Endothelial cell of umbilical vein (primary cell): Measurements from ENCODE around the gene METTL13. TPM values are rescaled to one million over a fixed set of nuclear protein-coding genes. Genes with fewer than 3 reads are reported as not detected.

ENCODE experiments used
- BruUV-seq: library from RNA; stranded (reverse); fragments of 400-500 nt; replicated peaks from 2 replicates; lab custom pipeline; 2021; lab: Mats Ljungman, UMichigan
- CTCF ChIA-PET: fragments of 300-600, 350-600 bp; sonication (Branson Sonifier 250); formaldehyde crosslinking; loops from one replicate; lab custom pipeline; 2021; ENCODE audit warnings: antibody characterized with exemption, inconsistent platforms; lab: Charles Lee
- POLR2A ChIA-PET: fragments of 300-600, 350-600 bp; sonication (Branson Sonifier 250); formaldehyde crosslinking; loops from one replicate; lab custom pipeline; 2021; ENCODE audit warnings: antibody characterized with exemption, inconsistent platforms; lab: Charles Lee
- DNase-seq: peaks from one replicate; pipeline ENCODE4 v3.0.0-alpha.2; 2011; ENCODE audit warnings: low read depth, low spot score
- FAIRE-seq: peaks from 2 replicates; lab custom pipeline; 2011; peaks lifted over from hg19 to GRCh38; lab: Jason Lieb, UNC
- H2AFZ ChIP-seq: 2 replicates; pipeline ENCODE4 v1.6.0; 2012; ENCODE audit warnings: low read depth, low read length, control low read depth, inconsistent platforms
- H3K27ac ChIP-seq: 2 replicates; pipeline ENCODE4 v1.5.1; 2011; ENCODE audit warnings: low read depth, mild to moderate bottlenecking, control low read depth, low read length, moderate library complexity; ENCODE audit not compliant: insufficient read depth
- H3K27me3 ChIP-seq, 2 experiments: 2 replicates each; pipeline versions ENCODE4 v1.6.0 to v1.6.1; 2011; ENCODE audit warnings: low read length in 2 of 2, mixed read lengths in 1 of 2; ENCODE audit not compliant: control insufficient read depth in 2 of 2, insufficient read depth in 2 of 2
- H3K36me3 ChIP-seq, 2 experiments: 2 replicates in 1 of 2; 3 replicates in 1 of 2; pipeline ENCODE4 v1.5.1; 2011; ENCODE audit warnings: low read length in 2 of 2, mild to moderate bottlenecking in 1 of 2, moderate library complexity in 1 of 2; ENCODE audit not compliant: control insufficient read depth in 2 of 2, insufficient read depth in 2 of 2; ENCODE audit errors: extremely low read depth in 1 of 2
- H3K4me1 ChIP-seq: 3 replicates; pipeline ENCODE4 v1.5.1; 2011; ENCODE audit warnings: mild to moderate bottlenecking, low read length; ENCODE audit not compliant: control insufficient read depth, insufficient read depth; ENCODE audit errors: extremely low read depth
- H3K4me2 ChIP-seq: 2 replicates; pipeline ENCODE4 v1.6.1; 2011; ENCODE audit warnings: low read length, control low read depth, mixed read lengths; ENCODE audit not compliant: insufficient read depth
- H3K4me3 ChIP-seq, 3 experiments: fragments of 200-600 bp in 1 of 3; sonication (generic), shearing (Covaris generic) in 1 of 3; replicated peaks in 1 of 3; 2 replicates each; pipeline ENCODE4 v1.5.1; 2011 to 2016; ENCODE audit warnings: control low read depth in 3 of 3, low read length in 3 of 3, mild to moderate bottlenecking in 2 of 3, inconsistent platforms in 1 of 3, low read depth in 1 of 3, moderate library complexity in 1 of 3; ENCODE audit not compliant: insufficient read depth in 1 of 3
- H3K79me2 ChIP-seq: 2 replicates; pipeline ENCODE4 v1.6.0; 2012; ENCODE audit warnings: low read length, inconsistent platforms; ENCODE audit not compliant: control insufficient read depth, insufficient read depth
- H3K9ac ChIP-seq: replicated peaks from 2 replicates; pipeline ENCODE3; 2011; ENCODE audit warnings: low read length, control low read depth; ENCODE audit not compliant: insufficient read depth; ENCODE audit errors: extremely low read depth
- H3K9me1 ChIP-seq: replicated peaks from 3 replicates; pipeline ENCODE4 v1.6.0; 2011; ENCODE audit warnings: mild to moderate bottlenecking, low read length; ENCODE audit not compliant: control insufficient read depth, insufficient read depth; ENCODE audit errors: extremely low read depth
- H3K9me3 ChIP-seq: replicated peaks from 2 replicates; pipeline ENCODE4 v1.5.1; 2012; ENCODE audit warnings: low read length, inconsistent platforms; ENCODE audit not compliant: control insufficient read depth, insufficient read depth
- H4K20me1 ChIP-seq: replicated peaks from 2 replicates; pipeline ENCODE3; 2011; ENCODE audit warnings: mild to moderate bottlenecking, low read length; ENCODE audit not compliant: control insufficient read depth, insufficient read depth; ENCODE audit errors: extremely low read depth
- EZH2 ChIP-seq: IDR thresholded peaks from 2 replicates; pipeline ENCODE4 v1.6.1; 2012; ENCODE audit warnings: borderline replicate concordance, low read depth, mild to moderate bottlenecking, moderate library complexity, low read length, inconsistent platforms; ENCODE audit not compliant: severe bottlenecking
- FOS ChIP-seq: IDR thresholded peaks from 2 replicates; pipeline ENCODE4 v1.6.1; 2011; ENCODE audit warnings: mild to moderate bottlenecking, low read length, moderate library complexity, borderline replicate concordance; ENCODE audit not compliant: insufficient read depth
- GATA2 ChIP-seq: IDR thresholded peaks from 2 replicates; pipeline ENCODE4 v1.7.0; 2011; ENCODE audit warnings: low read depth, mild to moderate bottlenecking, moderate library complexity, mixed read lengths, low read length; ENCODE audit not compliant: insufficient read length, insufficient read depth
- JUN ChIP-seq: IDR thresholded peaks from 2 replicates; pipeline ENCODE4 v1.6.1; 2011; ENCODE audit warnings: borderline replicate concordance, low read depth; ENCODE audit not compliant: insufficient read length, insufficient read depth
- MYC ChIP-seq: IDR thresholded peaks from one replicate; pipeline ENCODE4 v1.6.1; 2011; ENCODE audit warnings: mild to moderate bottlenecking, low read depth, low read length
- POLR2A ChIP-seq: IDR thresholded peaks from 2 replicates; pipeline ENCODE4 v1.6.1; 2012; ENCODE audit warnings: low read depth, mild to moderate bottlenecking, control low read depth, low read length
- POLR2AphosphoS5 ChIP-seq: IDR thresholded peaks from 2 replicates; pipeline ENCODE4 v1.6.1; 2012; ENCODE audit warnings: low read depth, mild to moderate bottlenecking, control low read depth, low read length, moderate library complexity; ENCODE audit not compliant: insufficient read depth
- dilution Hi-C: fragments of 300-500 bp; cut with MboI; formaldehyde crosslinking; loops from one replicate; pipeline ENCODE4 v1.15.0; 2019; ENCODE audit warnings: low sequenced_read_pairs; ENCODE audit not compliant: extremely low pct_ligation_motif_present
- intact Hi-C: fragments of 100-400 bp; cut with micrococcal nuclease; formaldehyde crosslinking; loops from one replicate; pipeline ENCODE4 v1.10.0; 2022
- polyA plus RNA-seq, 4 experiments: library from polyadenylated mRNA; depleted of rRNA in 3 of 4; stranded (reverse) in 3 of 4; unstranded in 1 of 4; fragments of >200 nt; gene quantifications; 2 replicates each; pipeline versions ENCODE4 v1.2.1 to v1.2.3, GENCODE V29; 2011 to 2012; ENCODE audit warnings: missing spikeins in 1 of 4
- total RNA-seq: library from RNA; stranded (reverse); gene quantifications from 2 replicates; pipeline ENCODE4 v1.2.3, GENCODE V29; 2021
- TF ChIP-seq, protein P1 (sequence below), 2 donors: IDR thresholded peaks; 1 replicate in 1 of 2; 2 replicates in 1 of 2; pipeline ENCODE4 v1.5.1; 2011; ENCODE audit warnings: low read length in 2 of 2, mild to moderate bottlenecking in 2 of 2, moderate library complexity in 2 of 2, control low read depth in 1 of 2, inconsistent platforms in 1 of 2, low read depth in 1 of 2; ENCODE audit not compliant: insufficient read depth in 1 of 2; ENCODE audit errors: extremely low read depth in 1 of 2
- TF ChIP-seq, protein P2 (sequence below): IDR thresholded peaks from 2 replicates; pipeline ENCODE4 v1.6.1; 2011; ENCODE audit not compliant: insufficient read depth, insufficient read length

The METTL13 gene
- total and polyA plus RNA-seq, 2 donors (not counting 3 experiments of a cell fraction or from before 2014, with no cell fraction given): 21.2 to 26.5 TPM

DNA sequence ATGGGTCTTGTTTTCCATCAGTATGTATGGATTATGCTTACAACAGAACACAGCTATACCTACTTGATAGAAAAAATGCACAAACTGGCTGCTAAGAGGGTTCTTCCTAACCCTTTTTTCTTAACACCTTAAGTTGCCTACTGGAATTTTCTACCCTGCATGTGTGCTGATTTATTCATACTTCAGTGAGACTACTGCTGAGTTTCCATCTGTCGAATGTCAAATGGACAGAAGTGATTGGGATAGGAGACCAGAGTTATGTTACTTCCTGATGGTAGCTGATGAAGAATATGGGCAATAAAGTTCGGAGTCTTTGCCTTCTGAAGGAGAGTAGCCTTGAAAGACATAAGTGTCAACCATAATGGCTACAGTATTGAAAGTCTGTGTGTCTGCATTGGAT lies 53.4 kb downstream of the METTL13 start:
- no peak overlapping the region for H3K27ac ChIP-seq
- H3K79me2 ChIP-seq: no peaks in the 10 kb centered on the region
- ChIA-PET CTCF (no interaction called here), POLR2A (no interaction called here)
- H3K4me3 ChIP-seq: no peak overlapping the region
- no peaks in the 10 kb centered on the region for H3K9me1 ChIP-seq
- intact Hi-C loops: no loop called here
- H2AFZ ChIP-seq: no peak overlapping the region
- H3K4me2 ChIP-seq: no peak overlapping the region
- peaks cover 0 to 2% of the 10 kb centered on the region in 2 experiments for H3K27me3 ChIP-seq
- no peaks in the 10 kb centered on the region for H3K36me3 ChIP-seq
- dilution Hi-C loops: no loop called here
- no peak for FAIRE-seq
- no peaks in the 10 kb centered on the region for H3K9me3 ChIP-seq
- BruUV-seq: no TSS peak
- H4K20me1 ChIP-seq: no peaks in the 10 kb centered on the region
- no peak overlapping the region for H3K9ac ChIP-seq
- no peak for DNase-seq
- no peak for TF ChIP-seq POLR2AphosphoS5
- no peak for TF ChIP-seq POLR2A
- TF ChIP-seq EZH2: no peak
- no peak for TF ChIP-seq JUN
- TF ChIP-seq, protein P1, sequence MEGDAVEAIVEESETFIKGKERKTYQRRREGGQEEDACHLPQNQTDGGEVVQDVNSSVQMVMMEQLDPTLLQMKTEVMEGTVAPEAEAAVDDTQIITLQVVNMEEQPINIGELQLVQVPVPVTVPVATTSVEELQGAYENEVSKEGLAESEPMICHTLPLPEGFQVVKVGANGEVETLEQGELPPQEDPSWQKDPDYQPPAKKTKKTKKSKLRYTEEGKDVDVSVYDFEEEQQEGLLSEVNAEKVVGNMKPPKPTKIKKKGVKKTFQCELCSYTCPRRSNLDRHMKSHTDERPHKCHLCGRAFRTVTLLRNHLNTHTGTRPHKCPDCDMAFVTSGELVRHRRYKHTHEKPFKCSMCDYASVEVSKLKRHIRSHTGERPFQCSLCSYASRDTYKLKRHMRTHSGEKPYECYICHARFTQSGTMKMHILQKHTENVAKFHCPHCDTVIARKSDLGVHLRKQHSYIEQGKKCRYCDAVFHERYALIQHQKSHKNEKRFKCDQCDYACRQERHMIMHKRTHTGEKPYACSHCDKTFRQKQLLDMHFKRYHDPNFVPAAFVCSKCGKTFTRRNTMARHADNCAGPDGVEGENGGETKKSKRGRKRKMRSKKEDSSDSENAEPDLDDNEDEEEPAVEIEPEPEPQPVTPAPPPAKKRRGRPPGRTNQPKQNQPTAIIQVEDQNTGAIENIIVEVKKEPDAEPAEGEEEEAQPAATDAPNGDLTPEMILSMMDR (IDR thresholded peaks at IDR 0.05; ENCODE audit: extremely low read depth in 1 of 2, insufficient read depth in 1 of 2, low read depth in 1 of 2, low read length in 2 of 2): no peak
- TF ChIP-seq, protein P2, sequence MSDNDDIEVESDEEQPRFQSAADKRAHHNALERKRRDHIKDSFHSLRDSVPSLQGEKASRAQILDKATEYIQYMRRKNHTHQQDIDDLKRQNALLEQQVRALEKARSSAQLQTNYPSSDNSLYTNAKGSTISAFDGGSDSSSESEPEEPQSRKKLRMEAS: no peak
- no peak for TF ChIP-seq GATA2
- no peak for TF ChIP-seq MYC
- TF ChIP-seq FOS: no peak
- H3K4me1 ChIP-seq: no peaks in the 10 kb centered on the region
